HG03469 (cell line): ENCODE data around the gene CLDN12.

Source experiments
- ATAC-seq: cut with Tn5 transposase; IDR thresholded peaks from one replicate; pipeline ENCODE4 v1.9.1; 2021; ENCODE audit warnings: mild to moderate bottlenecking, moderate library complexity, moderate number of reproducible peaks; ENCODE audit not compliant: unreplicated experiment

CLDN12 gene

DNA sequence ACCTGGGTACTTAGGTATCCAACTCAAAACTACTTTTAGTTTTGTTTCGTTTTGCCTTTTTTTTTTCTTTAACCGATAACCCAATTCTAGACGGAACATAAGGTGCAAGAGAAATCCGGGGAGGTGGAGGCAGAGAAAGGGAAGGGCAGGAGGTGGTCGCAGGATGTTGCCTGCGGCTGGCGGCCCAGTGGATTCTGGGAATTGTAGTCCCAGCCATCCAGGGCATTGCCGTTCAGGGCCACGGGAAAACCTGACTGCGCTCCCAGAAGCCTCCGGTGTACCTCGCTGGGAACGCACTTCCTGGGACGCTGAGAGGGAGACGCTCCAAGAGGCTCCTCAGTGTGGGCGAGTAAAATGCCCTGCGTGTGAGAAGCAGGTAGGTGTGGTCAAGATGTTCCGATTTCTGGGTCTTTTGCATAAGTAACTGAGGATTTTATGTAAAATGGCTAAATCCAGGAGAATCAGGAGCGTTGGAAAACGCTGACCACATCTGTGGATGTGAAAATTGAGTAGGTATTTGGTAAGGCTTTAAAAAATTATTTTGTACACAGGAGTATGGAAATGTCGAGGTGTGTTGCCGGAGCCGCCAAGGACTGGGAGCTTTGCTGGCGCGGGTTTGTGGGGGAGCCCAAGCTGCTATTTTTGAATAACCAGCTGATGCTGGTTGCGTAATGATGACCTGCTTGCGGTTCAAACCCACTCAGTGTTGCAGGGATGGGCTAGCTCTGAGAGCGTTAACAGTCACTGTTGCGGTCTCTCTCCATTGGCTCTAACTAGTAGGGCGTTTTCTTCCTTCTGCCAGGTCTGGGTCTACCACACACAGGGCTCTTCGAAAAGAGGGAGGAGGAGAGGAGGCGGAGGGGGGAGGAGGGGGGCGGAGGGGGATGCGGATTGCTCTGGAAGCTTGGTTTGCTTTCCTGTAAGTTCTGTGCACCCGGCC, at the start of gene CLDN12:
CLDN12 (plus strand) TSS at position 288 of the 940 bp plus-strand sequence. CDS start 9,216 bp downstream, outside the sequence.
- ATAC-seq, result peak; percentile 97

DNA sequence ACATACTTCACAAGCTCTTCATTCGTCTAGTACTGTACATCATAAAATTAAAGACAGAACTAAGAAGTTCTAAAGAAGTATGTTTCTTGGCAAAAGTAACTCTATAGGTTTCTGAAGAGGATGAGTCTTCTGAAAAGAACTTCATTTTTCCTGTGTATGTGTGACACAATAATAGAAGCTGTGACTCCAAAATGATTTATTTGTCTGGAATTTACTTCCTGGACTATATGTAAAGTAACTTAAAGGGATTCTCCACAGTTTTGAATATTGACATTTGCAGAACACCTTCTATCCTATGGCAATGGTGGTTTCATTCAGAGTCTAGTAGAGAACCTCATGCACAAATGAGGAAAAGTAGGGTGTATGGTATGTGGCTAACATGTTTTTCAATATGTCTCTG, 19.8 kb upstream of the CLDN12 start:
- ATAC-seq, result no peak

GRCh38 chr7:90383861-90384260, 19.4 kb upstream of the CLDN12 start:
- ATAC-seq, result no peak

DNA sequence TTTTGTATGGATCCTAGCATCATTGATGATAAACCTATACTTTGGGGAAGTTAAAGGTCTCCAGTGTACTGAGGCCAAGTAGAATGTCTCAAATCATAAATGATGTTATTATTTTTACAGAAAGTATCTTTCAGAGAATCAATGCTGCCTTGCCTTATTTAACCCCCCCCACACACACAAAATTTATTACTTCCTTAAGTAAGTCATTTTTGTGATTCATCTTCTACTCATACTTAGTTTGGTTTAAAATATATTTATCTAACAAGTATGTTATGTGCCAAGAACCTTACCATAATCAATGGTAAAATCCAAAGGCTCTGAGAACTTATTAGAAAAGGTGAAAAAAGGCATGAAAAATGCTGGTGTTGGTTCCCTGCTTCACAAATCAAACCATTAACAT, 18.8 kb upstream of the CLDN12 start:
- ATAC-seq, result no peak

- no peak for ATAC-seq
Observed at GRCh38 chr7:90387470-90388240, 15.6 kb upstream of the CLDN12 start.

DNA sequence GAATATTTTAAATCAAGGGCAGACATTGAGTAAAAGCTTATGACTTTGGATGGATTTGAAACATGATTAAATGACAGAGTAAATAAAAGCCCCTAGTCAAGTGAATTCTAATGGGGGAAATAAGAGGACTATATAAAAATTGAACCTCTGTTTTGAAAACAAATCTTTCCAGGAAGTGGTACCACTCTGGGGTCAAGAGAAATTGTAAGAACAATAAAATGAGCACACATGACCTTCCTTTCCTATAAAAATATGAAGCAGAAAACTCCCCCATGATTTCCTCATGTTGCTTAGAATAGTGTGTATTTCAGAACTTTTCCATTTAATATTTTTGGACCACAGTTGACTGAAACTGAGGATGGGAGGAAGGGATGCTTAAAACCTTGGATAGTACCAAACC, 12.3 kb upstream of the CLDN12 start:
- no peak for ATAC-seq

GRCh38 chr7:90391488-90391887, 11.8 kb upstream of the CLDN12 start:
- ATAC-seq, result no peak

- ATAC-seq, result no peak
Observed at GRCh38 chr7:90396420-90396819, 6.8 kb upstream of the CLDN12 start.

DNA sequence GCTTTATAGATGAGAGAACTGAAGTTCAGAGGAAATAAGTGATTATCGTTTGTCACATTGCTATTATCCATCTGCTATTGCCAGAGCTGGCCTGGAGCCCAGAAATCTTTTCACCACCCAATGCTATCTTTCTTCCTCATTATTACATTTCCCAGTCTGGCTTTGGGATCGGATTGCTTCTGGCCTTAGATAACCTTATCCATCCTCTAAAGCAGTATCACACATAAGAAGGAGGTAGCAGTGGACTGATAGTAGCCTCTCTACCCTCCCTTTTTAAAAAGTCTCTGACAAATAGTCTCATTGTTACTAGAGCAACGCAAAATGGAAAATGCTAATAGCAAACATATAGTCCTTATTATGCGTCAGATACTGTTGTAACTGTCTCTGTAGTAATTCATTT, 1.3 kb upstream of the CLDN12 start:
- no peak for ATAC-seq

DNA sequence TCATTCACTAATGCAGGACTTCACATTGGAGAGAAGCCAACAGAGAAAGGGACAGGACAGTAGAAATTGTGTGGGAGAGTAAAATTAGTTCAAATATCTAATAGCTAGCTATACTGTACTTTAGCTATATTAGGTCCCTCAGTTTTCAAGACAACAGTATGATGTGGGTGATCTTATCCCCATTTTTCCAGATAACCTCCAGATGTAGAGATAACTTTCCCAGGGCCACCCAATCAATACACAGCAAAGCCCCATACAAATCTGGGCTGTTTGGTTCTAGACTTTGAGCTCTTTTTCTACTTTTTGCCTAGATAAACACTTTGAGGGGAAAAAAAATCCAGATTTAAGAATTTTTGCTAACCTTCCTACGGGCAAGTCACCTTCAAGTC, 482 bp upstream of the CLDN12 start:
- peak; percentile 1 for ATAC-seq

- no peak for ATAC-seq
Observed at GRCh38 chr7:90404777-90405176, 1.5 kb downstream of the CLDN12 start.

GRCh38 chr7:90407484-90407821, 4.2 kb downstream of the CLDN12 start:
- ATAC-seq, result no peak

DNA sequence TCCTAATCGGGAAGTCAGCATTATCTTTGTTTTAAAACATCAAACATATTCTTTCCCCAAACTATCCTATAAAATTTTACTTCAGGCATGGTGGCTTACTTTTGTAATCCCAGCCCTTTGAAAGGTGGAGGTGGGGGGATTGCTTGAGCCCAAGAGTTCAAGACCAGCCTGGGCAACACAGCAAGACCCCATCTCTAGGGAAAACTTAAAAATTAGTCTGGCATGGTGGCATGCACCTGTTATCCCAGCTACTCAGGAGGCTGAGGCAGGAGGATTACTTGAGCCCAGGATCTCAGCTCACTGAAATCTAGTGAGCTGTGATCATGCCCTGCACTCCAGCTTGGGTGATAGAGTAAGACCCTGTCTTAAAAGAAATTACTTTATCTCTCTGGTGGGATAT, 4.9 kb downstream of the CLDN12 start:
- ATAC-seq, result no peak

- no peak for ATAC-seq
Observed at GRCh38 chr7:90409667-90410066, 6.4 kb downstream of the CLDN12 start.

- ATAC-seq, result no peak
Observed at GRCh38 chr7:90411510-90411909, 8.2 kb downstream of the CLDN12 start.

DNA sequence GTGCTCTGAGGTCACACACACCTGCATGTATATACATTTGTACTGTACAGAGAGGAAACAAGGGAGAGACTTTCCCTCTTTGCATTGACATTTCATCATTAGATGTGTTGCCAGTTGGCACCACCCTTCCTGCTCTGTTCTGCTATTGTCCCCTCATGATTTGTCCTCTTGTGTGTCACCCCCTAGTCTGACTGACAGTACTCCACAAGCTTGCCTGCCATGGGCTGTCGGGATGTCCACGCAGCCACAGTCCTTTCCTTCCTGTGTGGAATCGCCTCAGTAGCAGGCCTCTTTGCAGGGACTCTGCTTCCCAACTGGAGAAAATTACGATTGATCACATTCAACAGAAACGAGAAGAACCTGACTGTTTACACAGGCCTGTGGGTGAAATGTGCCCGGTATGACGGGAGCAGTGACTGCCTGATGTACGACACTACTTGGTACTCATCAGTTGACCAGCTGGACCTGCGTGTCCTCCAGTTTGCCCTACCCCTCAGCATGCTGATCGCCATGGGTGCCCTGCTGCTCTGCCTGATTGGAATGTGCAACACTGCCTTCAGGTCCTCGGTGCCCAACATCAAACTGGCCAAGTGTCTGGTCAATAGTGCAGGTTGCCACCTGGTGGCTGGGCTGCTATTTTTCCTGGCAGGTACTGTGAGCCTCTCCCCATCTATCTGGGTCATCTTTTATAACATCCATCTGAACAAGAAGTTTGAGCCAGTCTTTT, 9.4 kb downstream of the CLDN12 start:
- ATAC-seq, result no peak

- ATAC-seq, result no peak
Observed at GRCh38 chr7:90413185-90413528, 9.9 kb downstream of the CLDN12 start.

- no peak for ATAC-seq
Observed at GRCh38 chr7:90421651-90422050, 18.4 kb downstream of the CLDN12 start.

- peak; percentile 87 for ATAC-seq
Observed at GRCh38 chr7:90424720-90425119, 21.5 kb downstream of the CLDN12 start.

DNA sequence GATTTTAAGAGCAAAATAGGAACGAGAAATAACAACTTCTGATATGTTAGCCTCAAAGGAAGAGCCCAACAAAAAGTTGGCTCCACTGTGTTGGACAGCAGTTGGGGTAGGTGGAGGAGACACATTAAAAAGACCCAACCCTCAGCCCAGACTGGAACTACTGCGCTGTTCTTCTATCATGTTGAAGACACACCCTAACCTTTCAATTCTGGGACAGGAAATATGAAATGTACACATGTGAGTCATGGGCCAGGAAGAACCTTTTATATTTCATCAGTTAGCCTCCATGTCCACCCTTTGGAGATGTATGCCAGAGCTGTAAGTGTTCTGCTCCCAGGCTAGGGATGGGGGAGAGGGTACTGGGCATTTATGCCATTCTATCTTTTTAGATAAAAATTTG, 22.1 kb downstream of the CLDN12 start:
- ATAC-seq, result no peak

- ATAC-seq, result no peak
Observed at GRCh38 chr7:90430614-90431460, 27.6 kb downstream of the CLDN12 start.
